HCT116 (cell line): ENCODE data around the gene PLEKHM3.

ENCODE experiments used
- CTCF ChIP-seq, 3 experiments: fragments of 200-600 bp in 1 of 3; sonication (generic) in 1 of 3; IDR thresholded peaks in 2 of 3; conservative IDR thresholded peaks in 1 of 3; 2 replicates each; pipeline ENCODE4 v1.5.1; 2012 to 2017; ENCODE audit warnings: low read depth in 2 of 3, low read length in 2 of 3, antibody characterized with exemption in 1 of 3, borderline replicate concordance in 1 of 3, control low read depth in 1 of 3, mild to moderate bottlenecking in 1 of 3, mixed read lengths in 1 of 3, mixed run types in 1 of 3, moderate library complexity in 1 of 3; ENCODE audit not compliant: insufficient read depth in 1 of 3
- MAX ChIP-seq: IDR thresholded peaks from 2 replicates; pipeline ENCODE4 v1.6.1; 2012
- POLR2A ChIP-seq: IDR thresholded peaks from 2 replicates; pipeline ENCODE4 v1.7.0; 2011; ENCODE audit warnings: borderline replicate concordance; ENCODE audit not compliant: insufficient read depth, insufficient read length; ENCODE audit errors: extremely low read depth
- REST ChIP-seq: IDR thresholded peaks from 2 replicates; pipeline ENCODE4 v1.6.1; 2012; ENCODE audit warnings: low read depth
- YY1 ChIP-seq: IDR thresholded peaks from 2 replicates; pipeline ENCODE4 v1.6.1; 2011; ENCODE audit warnings: low read length, low read depth, moderate library complexity, mild to moderate bottlenecking; ENCODE audit not compliant: insufficient replicate concordance; ENCODE audit errors: extremely low read depth
- ZNF274 ChIP-seq: fragments of 200-500 bp; sonication (Bioruptor generic); IDR thresholded peaks from 2 replicates; pipeline ENCODE4 v1.6.1; 2014; ENCODE audit warnings: mild to moderate bottlenecking, low read depth, low read length, inconsistent platforms

- TF ChIP-seq REST (no peak), ZNF274 (no peak), MAX (no peak), CTCF (IDR thresholded peaks at IDR 0.05 in 2 of 3, conservative IDR thresholded peaks at IDR 0.05 in 1 of 3; ENCODE audit: borderline replicate concordance in 1 of 3, insufficient read depth in 1 of 3, low read depth in 2 of 3, low read length in 2 of 3) (no peak), YY1 (no peak), POLR2A (no peak)
Measured at GRCh38 chr2:207937253-207937652, 88.1 kb downstream of the PLEKHM3 start.
